D721Med (cell line): ENCODE measurements around the gene DHX32.

ENCODE experiments used
- DNase-seq: peaks from one replicate; pipeline ENCODE4 v3.0.0; 2011; ENCODE audit warnings: low spot score; ENCODE audit not compliant: insufficient read length
- FAIRE-seq: peaks from 2 replicates; lab custom pipeline; 2011; peaks lifted over from hg19 to GRCh38; lab: Jason Lieb, UNC
- CTCF ChIP-seq: IDR thresholded peaks from 2 replicates; pipeline ENCODE4 v1.5.1; 2012; ENCODE audit warnings: mild to moderate bottlenecking, control low read depth; ENCODE audit not compliant: insufficient read depth; ENCODE audit errors: missing control alignments

Gene DHX32

GRCh38 chr10:125868372-125868975, 12.6 kb downstream of the DHX32 start:
- no peak for FAIRE-seq
- DNase-seq = no peak
- TF ChIP-seq CTCF = peak; percentile 77

GRCh38 chr10:125866421-125867029, 14.6 kb downstream of the DHX32 start:
- no peak for FAIRE-seq
- no peak for TF ChIP-seq CTCF
- no peak for DNase-seq

- DNase-seq = no peak
- FAIRE-seq = no peak
- TF ChIP-seq CTCF = no peak
Observed at GRCh38 chr10:125865120-125865519, 16.0 kb downstream of the DHX32 start.

- FAIRE-seq (no peak), DNase-seq (no peak)
- TF ChIP-seq CTCF = no peak
Observed at GRCh38 chr10:125859128-125859817, 21.8 kb downstream of the DHX32 start.

GRCh38 chr10:125857185-125857760, 23.8 kb downstream of the DHX32 start:
- FAIRE-seq (no peak), DNase-seq (no peak)
- no peak for TF ChIP-seq CTCF

GRCh38 chr10:125852487-125852886, 28.6 kb downstream of the DHX32 start:
- TF ChIP-seq CTCF = no peak
- no peak for DNase-seq
- FAIRE-seq = no peak
